HL-60 (cell line): Measurements from ENCODE around the gene LZTR1.
"Not testable (repeated sequence)": the region's sequence is repeated elsewhere in the genome, so short reads cannot be mapped to it uniquely, and the experiment has no call there.

Experiments
- DNase-seq, 2 experiments: peaks; one replicate each; pipeline ENCODE4 v3.0.0-alpha.2; 2010 to 2020; ENCODE audit warnings: low read depth in 1 of 2, low spot score in 1 of 2
- H3K27ac ChIP-seq: fragments of 250-450 bp; sonication (Bioruptor Pico); replicated peaks from 2 replicates; pipeline ENCODE4 v1.5.1; 2020; ENCODE audit warnings: mild to moderate bottlenecking, moderate library complexity
- H3K27me3 ChIP-seq: fragments of 250-450 bp; sonication (Bioruptor Pico); 2 replicates; pipeline ENCODE4 v1.5.1; 2021; ENCODE audit warnings: mild to moderate bottlenecking, moderate library complexity; ENCODE audit not compliant: insufficient read depth, poor library complexity, severe bottlenecking
- H3K4me3 ChIP-seq: replicated peaks from 2 replicates; pipeline ENCODE4 v1.5.1; 2011; ENCODE audit warnings: mild to moderate bottlenecking, control low read depth, low read length; ENCODE audit not compliant: insufficient read depth
- GABPA ChIP-seq: IDR thresholded peaks from 2 replicates; pipeline ENCODE4 v1.6.1; 2012; ENCODE audit warnings: low read depth
- POLR2AphosphoS5 ChIP-seq: IDR thresholded peaks from 2 replicates; pipeline ENCODE4 v1.6.1; 2012; ENCODE audit warnings: low read depth
- SPI1 ChIP-seq: IDR thresholded peaks from 2 replicates; pipeline ENCODE4 v1.6.1; 2012; ENCODE audit warnings: low read depth, mild to moderate bottlenecking, borderline replicate concordance
- long read RNA-seq: library from polyadenylated mRNA; unstranded; transcript quantifications from one replicate; pipeline ENCODE4 v2.0.0, GENCODE V29; 2020
- TF ChIP-seq, protein P1 (sequence below): IDR thresholded peaks from 2 replicates; pipeline ENCODE4 v1.6.1; 2012; ENCODE audit warnings: low read depth; ENCODE audit not compliant: insufficient replicate concordance
- TF ChIP-seq, protein P2 (sequence below): IDR thresholded peaks from one replicate; pipeline ENCODE4 v1.5.1; 2011; ENCODE audit warnings: low read length, control low read depth, inconsistent platforms; ENCODE audit not compliant: insufficient read depth

Gene LZTR1
- long read RNA-seq, full-length matches to known transcripts, result 8 of 19 reads
- long read RNA-seq, partial matches to known transcripts, result 5 of 19 reads
- long read RNA-seq, other reads (novel, unspliced or antisense), result 6 of 19 reads

DNA sequence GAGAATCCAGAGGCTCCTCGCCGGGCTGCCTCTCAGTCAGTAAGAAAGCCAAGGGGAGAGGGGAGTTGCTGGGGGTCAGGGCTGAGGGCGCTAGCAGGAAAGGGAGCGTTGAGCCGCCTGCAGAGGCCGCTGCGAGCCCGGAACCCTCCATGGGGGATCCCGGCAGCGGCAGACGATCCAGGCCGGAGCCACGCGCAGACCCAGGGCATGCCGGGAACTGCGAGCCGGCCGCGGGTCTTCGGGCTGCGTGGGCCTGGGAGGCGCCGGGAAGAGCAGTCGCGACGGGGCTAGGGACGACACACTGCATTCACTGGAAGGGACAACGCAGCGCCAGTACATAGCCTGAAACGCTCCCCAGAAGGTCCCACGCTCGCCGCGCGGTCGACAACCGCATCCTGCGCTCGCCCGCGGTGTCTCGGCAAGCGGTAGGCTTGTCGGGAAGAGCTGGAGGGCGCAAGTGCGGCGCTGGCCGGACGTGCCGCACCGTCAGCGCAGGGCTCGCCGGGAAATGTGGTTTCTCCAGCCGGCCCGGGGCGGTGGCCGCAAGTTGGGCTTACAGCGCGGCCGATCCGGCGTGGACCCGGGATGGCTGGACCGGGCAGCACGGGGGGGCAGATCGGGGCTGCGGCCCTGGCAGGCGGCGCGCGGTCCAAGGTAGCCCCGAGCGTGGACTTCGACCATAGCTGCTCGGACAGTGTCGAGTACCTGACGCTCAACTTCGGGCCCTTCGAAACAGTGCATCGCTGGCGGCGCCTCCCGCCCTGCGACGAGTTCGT, at the start of gene LZTR1:
Gene LZTR1 (plus strand): TSS at position 511 of the 776 bp plus-strand sequence. CDS start 75 bp downstream, at position 586.
- Histone ChIP-seq H3K4me3 (peak within 1 kb of the TSS; percentile 90), H3K27me3 (no peaks in the 10 kb centered on the region), H3K27ac (peak within 1 kb of the TSS; percentile 85)
- TF ChIP-seq GABPA (no peak), POLR2AphosphoS5 (peak; percentile 99), SPI1 (no peak)
- TF ChIP-seq, protein P1, sequence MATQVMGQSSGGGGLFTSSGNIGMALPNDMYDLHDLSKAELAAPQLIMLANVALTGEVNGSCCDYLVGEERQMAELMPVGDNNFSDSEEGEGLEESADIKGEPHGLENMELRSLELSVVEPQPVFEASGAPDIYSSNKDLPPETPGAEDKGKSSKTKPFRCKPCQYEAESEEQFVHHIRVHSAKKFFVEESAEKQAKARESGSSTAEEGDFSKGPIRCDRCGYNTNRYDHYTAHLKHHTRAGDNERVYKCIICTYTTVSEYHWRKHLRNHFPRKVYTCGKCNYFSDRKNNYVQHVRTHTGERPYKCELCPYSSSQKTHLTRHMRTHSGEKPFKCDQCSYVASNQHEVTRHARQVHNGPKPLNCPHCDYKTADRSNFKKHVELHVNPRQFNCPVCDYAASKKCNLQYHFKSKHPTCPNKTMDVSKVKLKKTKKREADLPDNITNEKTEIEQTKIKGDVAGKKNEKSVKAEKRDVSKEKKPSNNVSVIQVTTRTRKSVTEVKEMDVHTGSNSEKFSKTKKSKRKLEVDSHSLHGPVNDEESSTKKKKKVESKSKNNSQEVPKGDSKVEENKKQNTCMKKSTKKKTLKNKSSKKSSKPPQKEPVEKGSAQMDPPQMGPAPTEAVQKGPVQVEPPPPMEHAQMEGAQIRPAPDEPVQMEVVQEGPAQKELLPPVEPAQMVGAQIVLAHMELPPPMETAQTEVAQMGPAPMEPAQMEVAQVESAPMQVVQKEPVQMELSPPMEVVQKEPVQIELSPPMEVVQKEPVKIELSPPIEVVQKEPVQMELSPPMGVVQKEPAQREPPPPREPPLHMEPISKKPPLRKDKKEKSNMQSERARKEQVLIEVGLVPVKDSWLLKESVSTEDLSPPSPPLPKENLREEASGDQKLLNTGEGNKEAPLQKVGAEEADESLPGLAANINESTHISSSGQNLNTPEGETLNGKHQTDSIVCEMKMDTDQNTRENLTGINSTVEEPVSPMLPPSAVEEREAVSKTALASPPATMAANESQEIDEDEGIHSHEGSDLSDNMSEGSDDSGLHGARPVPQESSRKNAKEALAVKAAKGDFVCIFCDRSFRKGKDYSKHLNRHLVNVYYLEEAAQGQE, result peak; percentile 26
- TF ChIP-seq, protein P2, sequence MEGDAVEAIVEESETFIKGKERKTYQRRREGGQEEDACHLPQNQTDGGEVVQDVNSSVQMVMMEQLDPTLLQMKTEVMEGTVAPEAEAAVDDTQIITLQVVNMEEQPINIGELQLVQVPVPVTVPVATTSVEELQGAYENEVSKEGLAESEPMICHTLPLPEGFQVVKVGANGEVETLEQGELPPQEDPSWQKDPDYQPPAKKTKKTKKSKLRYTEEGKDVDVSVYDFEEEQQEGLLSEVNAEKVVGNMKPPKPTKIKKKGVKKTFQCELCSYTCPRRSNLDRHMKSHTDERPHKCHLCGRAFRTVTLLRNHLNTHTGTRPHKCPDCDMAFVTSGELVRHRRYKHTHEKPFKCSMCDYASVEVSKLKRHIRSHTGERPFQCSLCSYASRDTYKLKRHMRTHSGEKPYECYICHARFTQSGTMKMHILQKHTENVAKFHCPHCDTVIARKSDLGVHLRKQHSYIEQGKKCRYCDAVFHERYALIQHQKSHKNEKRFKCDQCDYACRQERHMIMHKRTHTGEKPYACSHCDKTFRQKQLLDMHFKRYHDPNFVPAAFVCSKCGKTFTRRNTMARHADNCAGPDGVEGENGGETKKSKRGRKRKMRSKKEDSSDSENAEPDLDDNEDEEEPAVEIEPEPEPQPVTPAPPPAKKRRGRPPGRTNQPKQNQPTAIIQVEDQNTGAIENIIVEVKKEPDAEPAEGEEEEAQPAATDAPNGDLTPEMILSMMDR, result peak; percentile 36
- peak; percentile 78 to 80 for DNase-seq

GRCh38 chr22:20933910-20934309, 48.2 kb upstream of the LZTR1 start:
- Histone ChIP-seq H3K4me3 (no peak overlapping the region), H3K27me3 (no peaks in the 10 kb centered on the region), H3K27ac (no peak overlapping the region)
- no peak for TF ChIP-seq POLR2AphosphoS5
- no peak for TF ChIP-seq SPI1
- TF ChIP-seq, protein P2, result no peak
- no peak for TF ChIP-seq GABPA
- TF ChIP-seq, protein P1, result no peak
- DNase-seq, result no peak

GRCh38 chr22:20935049-20935448, 47.0 kb upstream of the LZTR1 start:
- not testable (repeated sequence) for DNase-seq, H3K27ac ChIP-seq, H3K27me3 ChIP-seq, H3K4me3 ChIP-seq

- not testable (repeated sequence) for H3K27me3 ChIP-seq, H3K4me3 ChIP-seq, DNase-seq, H3K27ac ChIP-seq
Measured at GRCh38 chr22:20935780-20936539, 46.1 kb upstream of the LZTR1 start.
